Measurements from ENCODE around the gene RGS3. TPM values are rescaled to one million over a fixed set of nuclear protein-coding genes. Genes with fewer than 3 reads are reported as not detected.

RGS3 gene
- polyA plus RNA-seq, 1 donor = 33.0 TPM

- Histone ChIP-seq H3K4me1 (ENCODE audit: control insufficient read depth, insufficient read depth, low read length) (peaks cover 62% of the 10 kb centered on the region), H3K36me3 (ENCODE audit: control insufficient read depth, insufficient read depth, low read length) (peaks cover 14% of the 10 kb centered on the region), H3K4me3 (ENCODE audit: low read length) (no peak overlapping the region), H3K27me3 (ENCODE audit: control insufficient read depth, insufficient read depth, low read length) (no peaks in the 10 kb centered on the region), H3K27ac (ENCODE audit: low read length) (no peak overlapping the region), H3K9me3 (ENCODE audit: control insufficient read depth, low read depth, low read length) (no peaks in the 10 kb centered on the region)
- no CpG with 5 or more reads among the region's 19 CpGs for WGBS (ENCODE audit: insufficient coverage, low lambda C conversion rate)
- no peak for DNase-seq
Observed at GRCh38 chr9:113507256-113507655, 43.7 kb downstream of the RGS3 start.

GRCh38 chr9:113508111-113508749 is 44.7 kb downstream of the RGS3 start:
- H3K4me3 ChIP-seq (ENCODE audit: low read length) = no peak overlapping the region
- peaks cover 61% of the 10 kb centered on the region for H3K4me1 ChIP-seq (ENCODE audit: control insufficient read depth, insufficient read depth, low read length)
- WGBS (ENCODE audit: insufficient coverage, low lambda C conversion rate) = no CpG with 5 or more reads among the region's 10 CpGs
- H3K27me3 ChIP-seq (ENCODE audit: control insufficient read depth, insufficient read depth, low read length) = no peaks in the 10 kb centered on the region
- DNase-seq = peak; percentile 69 to 87
- peak overlapping the region; percentile 58 for H3K27ac ChIP-seq (ENCODE audit: low read length)
- H3K36me3 ChIP-seq (ENCODE audit: control insufficient read depth, insufficient read depth, low read length) = peaks cover 18% of the 10 kb centered on the region
- H3K9me3 ChIP-seq (ENCODE audit: control insufficient read depth, low read depth, low read length) = no peaks in the 10 kb centered on the region

GRCh38 chr9:113509463-113509862 is 45.9 kb downstream of the RGS3 start:
- Histone ChIP-seq H3K27me3 (ENCODE audit: control insufficient read depth, insufficient read depth, low read length) (no peaks in the 10 kb centered on the region), H3K4me3 (ENCODE audit: low read length) (no peak overlapping the region), H3K9me3 (ENCODE audit: control insufficient read depth, low read depth, low read length) (no peaks in the 10 kb centered on the region), H3K27ac (ENCODE audit: low read length) (no peak overlapping the region), H3K36me3 (ENCODE audit: control insufficient read depth, insufficient read depth, low read length) (peaks cover 28% of the 10 kb centered on the region), H3K4me1 (ENCODE audit: control insufficient read depth, insufficient read depth, low read length) (peaks cover 49% of the 10 kb centered on the region)
- no peak for DNase-seq
- no CpG with 5 or more reads among the region's 7 CpGs for WGBS (ENCODE audit: insufficient coverage, low lambda C conversion rate)

DNA sequence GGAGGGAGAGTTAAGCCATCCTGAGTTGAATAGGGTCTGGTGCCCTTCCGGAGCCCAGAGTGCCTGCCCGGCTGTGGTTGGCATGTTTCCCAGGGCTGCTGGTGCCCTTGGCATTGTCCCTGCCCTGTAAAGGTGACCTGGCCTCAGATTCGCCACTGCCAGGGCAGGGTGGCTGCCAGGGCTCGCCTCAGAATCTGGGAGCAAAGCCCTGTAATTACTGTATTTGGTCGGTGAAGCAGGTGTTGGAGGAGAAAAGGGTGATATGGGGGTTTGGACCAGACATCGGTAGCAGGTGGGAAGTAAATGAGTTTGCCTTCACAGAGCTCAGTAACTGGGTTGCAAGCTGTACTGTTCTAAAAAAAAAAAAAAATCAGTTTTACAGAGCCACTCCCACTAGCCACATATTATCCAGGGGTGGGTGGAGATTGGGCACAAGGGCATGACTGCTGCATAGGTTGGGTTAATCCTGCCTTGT is 47.6 kb downstream of the RGS3 start:
- 42% methylated on average over 2 of the region's 6 CpGs for WGBS (ENCODE audit: insufficient coverage, low lambda C conversion rate)
- Histone ChIP-seq H3K4me3 (ENCODE audit: low read length) (no peak overlapping the region), H3K36me3 (ENCODE audit: control insufficient read depth, insufficient read depth, low read length) (peaks cover 35% of the 10 kb centered on the region), H3K27ac (ENCODE audit: low read length) (no peak overlapping the region), H3K9me3 (ENCODE audit: control insufficient read depth, low read depth, low read length) (no peaks in the 10 kb centered on the region), H3K4me1 (ENCODE audit: control insufficient read depth, insufficient read depth, low read length) (peaks cover 38% of the 10 kb centered on the region), H3K27me3 (ENCODE audit: control insufficient read depth, insufficient read depth, low read length) (no peaks in the 10 kb centered on the region)
- DNase-seq = peak in 1 of 2 donors; percentile 51

- 80% methylated on average over 2 of the region's 10 CpGs for WGBS (ENCODE audit: insufficient coverage, low lambda C conversion rate)
- H3K4me1 ChIP-seq (ENCODE audit: control insufficient read depth, insufficient read depth, low read length) = peaks cover 38% of the 10 kb centered on the region
Observed at GRCh38 chr9:113511856-113512761, 48.6 kb downstream of the RGS3 start.

DNA sequence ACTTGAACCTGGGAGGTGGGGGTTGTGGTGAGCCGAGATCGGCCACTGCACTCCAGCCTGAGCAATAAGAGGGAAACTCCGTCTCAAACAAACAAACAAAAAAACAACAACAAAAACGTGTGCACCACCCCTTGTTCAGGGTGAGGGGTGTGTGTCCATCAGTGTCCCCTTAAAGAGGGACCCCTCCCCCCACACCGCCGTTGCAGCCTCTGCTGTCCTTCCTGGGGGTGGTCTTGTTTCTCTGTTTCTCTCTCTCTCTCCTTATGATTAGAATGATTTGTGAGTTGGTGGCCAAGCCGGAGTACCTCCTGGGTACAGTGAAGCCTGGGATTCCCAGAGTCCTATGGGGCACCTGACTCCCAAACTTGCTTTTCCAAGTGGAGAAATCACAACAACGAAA is 49.6 kb downstream of the RGS3 start:
- no peaks in the 10 kb centered on the region for H3K27me3 ChIP-seq (ENCODE audit: control insufficient read depth, insufficient read depth, low read length)
- peaks cover 36% of the 10 kb centered on the region for H3K4me1 ChIP-seq (ENCODE audit: control insufficient read depth, insufficient read depth, low read length)
- H3K4me3 ChIP-seq (ENCODE audit: low read length) = no peak overlapping the region
- DNase-seq = no peak
- no peaks in the 10 kb centered on the region for H3K9me3 ChIP-seq (ENCODE audit: control insufficient read depth, low read depth, low read length)
- no peak overlapping the region for H3K27ac ChIP-seq (ENCODE audit: low read length)
- WGBS (ENCODE audit: insufficient coverage, low lambda C conversion rate) = no CpG with 5 or more reads among the region's 8 CpGs
- H3K36me3 ChIP-seq (ENCODE audit: control insufficient read depth, insufficient read depth, low read length) = peaks cover 38% of the 10 kb centered on the region

More at GRCh38 chr9:113511856-113512761, 48.6 kb downstream of the RGS3 start:
- Histone ChIP-seq H3K4me3 (ENCODE audit: low read length) (no peak overlapping the region), H3K9me3 (ENCODE audit: control insufficient read depth, low read depth, low read length) (no peaks in the 10 kb centered on the region), H3K36me3 (ENCODE audit: control insufficient read depth, insufficient read depth, low read length) (peaks cover 35% of the 10 kb centered on the region), H3K27ac (ENCODE audit: low read length) (no peak overlapping the region), H3K27me3 (ENCODE audit: control insufficient read depth, insufficient read depth, low read length) (no peaks in the 10 kb centered on the region)
- DNase-seq = no peak

GRCh38 chr9:113513536-113513935 is 50.0 kb downstream of the RGS3 start:
- no CpG with 5 or more reads among the region's 2 CpGs for WGBS (ENCODE audit: insufficient coverage, low lambda C conversion rate)
- H3K4me3 ChIP-seq (ENCODE audit: low read length) = no peak overlapping the region
- no peak overlapping the region for H3K27ac ChIP-seq (ENCODE audit: low read length)
- no peaks in the 10 kb centered on the region for H3K9me3 ChIP-seq (ENCODE audit: control insufficient read depth, low read depth, low read length)
- peaks cover 36% of the 10 kb centered on the region for H3K4me1 ChIP-seq (ENCODE audit: control insufficient read depth, insufficient read depth, low read length)
- peaks cover 42% of the 10 kb centered on the region for H3K36me3 ChIP-seq (ENCODE audit: control insufficient read depth, insufficient read depth, low read length)
- no peaks in the 10 kb centered on the region for H3K27me3 ChIP-seq (ENCODE audit: control insufficient read depth, insufficient read depth, low read length)
- no peak for DNase-seq

DNA sequence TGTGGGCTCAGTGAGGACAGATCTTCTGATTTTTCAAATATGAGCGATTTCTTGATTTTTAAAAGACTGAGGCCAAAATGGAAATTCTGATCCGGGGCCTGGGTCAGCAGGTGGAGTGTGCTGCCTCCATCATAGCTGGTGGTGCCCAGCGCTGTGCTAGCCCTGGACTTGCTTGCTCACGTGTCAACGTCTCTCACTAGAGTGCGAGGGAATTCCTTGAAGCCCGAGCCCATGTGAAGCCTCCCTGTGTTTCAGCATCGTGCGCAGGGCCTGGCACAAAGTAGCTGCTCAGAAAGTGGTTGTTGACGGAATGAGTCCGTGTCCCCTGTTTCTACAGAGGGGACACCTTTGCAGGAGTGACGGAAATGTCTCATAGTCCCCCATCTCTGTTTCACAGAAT is 50.5 kb downstream of the RGS3 start:
- no CpG with 5 or more reads among the region's 12 CpGs for WGBS (ENCODE audit: insufficient coverage, low lambda C conversion rate)
- H3K9me3 ChIP-seq (ENCODE audit: control insufficient read depth, low read depth, low read length) = no peaks in the 10 kb centered on the region
- no peak overlapping the region for H3K27ac ChIP-seq (ENCODE audit: low read length)
- H3K4me3 ChIP-seq (ENCODE audit: low read length) = no peak overlapping the region
- no peak for DNase-seq
- peaks cover 37% of the 10 kb centered on the region for H3K4me1 ChIP-seq (ENCODE audit: control insufficient read depth, insufficient read depth, low read length)
- H3K36me3 ChIP-seq (ENCODE audit: control insufficient read depth, insufficient read depth, low read length) = peaks cover 42% of the 10 kb centered on the region
- H3K27me3 ChIP-seq (ENCODE audit: control insufficient read depth, insufficient read depth, low read length) = no peaks in the 10 kb centered on the region

DNA sequence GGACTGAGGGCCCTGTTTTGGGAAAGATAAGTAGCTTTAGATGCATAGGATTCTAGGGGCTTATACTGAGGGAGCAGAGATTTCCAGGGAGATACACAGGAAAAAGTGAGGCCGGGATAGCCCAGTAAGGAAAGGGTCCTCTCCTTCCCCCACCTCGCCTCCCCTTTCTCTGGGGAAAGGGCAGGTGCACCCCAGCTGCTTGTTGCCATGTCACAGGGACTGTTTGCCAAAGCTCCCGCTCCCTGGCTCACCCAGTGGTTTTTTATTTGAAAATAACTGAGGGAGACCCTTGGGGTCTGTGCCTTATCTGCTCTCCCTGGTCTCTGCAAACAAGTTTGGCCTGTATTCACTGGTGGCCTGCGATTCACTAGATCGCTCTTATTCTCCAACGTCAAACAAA is 51.2 kb downstream of the RGS3 start:
- no peak overlapping the region for H3K27ac ChIP-seq (ENCODE audit: low read length)

DNA sequence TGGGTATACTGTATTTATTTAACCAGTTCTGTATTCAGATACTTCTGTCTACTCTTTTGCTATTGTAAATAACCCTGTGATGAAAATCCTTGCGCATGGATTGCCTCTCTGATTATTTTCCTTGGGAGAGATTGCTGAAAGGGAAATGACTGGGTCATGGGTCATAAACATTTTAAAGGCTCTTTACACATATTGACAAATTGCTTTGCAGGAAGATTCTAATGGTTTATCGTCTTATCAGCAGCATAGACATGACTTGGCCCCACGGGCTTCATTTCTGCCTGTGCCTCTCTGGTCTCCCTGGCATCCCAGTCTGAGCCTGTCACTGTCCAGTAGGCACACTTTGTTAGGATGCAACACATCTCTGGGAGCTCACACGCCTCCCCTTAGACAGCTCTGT is 52.3 kb downstream of the RGS3 start:
- DNase-seq = peak in 1 of 2 donors; percentile 57
- Histone ChIP-seq H3K4me3 (ENCODE audit: low read length) (no peak overlapping the region), H3K4me1 (ENCODE audit: control insufficient read depth, insufficient read depth, low read length) (peaks cover 49% of the 10 kb centered on the region), H3K36me3 (ENCODE audit: control insufficient read depth, insufficient read depth, low read length) (peaks cover 37% of the 10 kb centered on the region), H3K27ac (ENCODE audit: low read length) (peak overlapping the region; percentile 42), H3K9me3 (ENCODE audit: control insufficient read depth, low read depth, low read length) (no peaks in the 10 kb centered on the region), H3K27me3 (ENCODE audit: control insufficient read depth, insufficient read depth, low read length) (no peaks in the 10 kb centered on the region)
- WGBS (ENCODE audit: insufficient coverage, low lambda C conversion rate) = no CpG with 5 or more reads among the region's 4 CpGs

More for the DNA sequence above, 51.2 kb downstream of the RGS3 start:
- no peak for DNase-seq
- Histone ChIP-seq H3K36me3 (ENCODE audit: control insufficient read depth, insufficient read depth, low read length) (peaks cover 37% of the 10 kb centered on the region), H3K4me1 (ENCODE audit: control insufficient read depth, insufficient read depth, low read length) (peaks cover 40% of the 10 kb centered on the region), H3K4me3 (ENCODE audit: low read length) (no peak overlapping the region), H3K9me3 (ENCODE audit: control insufficient read depth, low read depth, low read length) (no peaks in the 10 kb centered on the region), H3K27me3 (ENCODE audit: control insufficient read depth, insufficient read depth, low read length) (no peaks in the 10 kb centered on the region)
- WGBS (ENCODE audit: insufficient coverage, low lambda C conversion rate) = no CpG with 5 or more reads among the region's 6 CpGs
